Activated CD4-positive, alpha-beta T cell treated with anti-CD3 and anti-CD28 coated beads, Interleukin-2, amount 50 U/mL, for 1 hour (primary cell): ENCODE data around the gene NCOA3.

Experiments
- DNase-seq: peaks from one replicate; pipeline ENCODE4 v3.0.0-alpha.2; 2020

The NCOA3 gene

DNA sequence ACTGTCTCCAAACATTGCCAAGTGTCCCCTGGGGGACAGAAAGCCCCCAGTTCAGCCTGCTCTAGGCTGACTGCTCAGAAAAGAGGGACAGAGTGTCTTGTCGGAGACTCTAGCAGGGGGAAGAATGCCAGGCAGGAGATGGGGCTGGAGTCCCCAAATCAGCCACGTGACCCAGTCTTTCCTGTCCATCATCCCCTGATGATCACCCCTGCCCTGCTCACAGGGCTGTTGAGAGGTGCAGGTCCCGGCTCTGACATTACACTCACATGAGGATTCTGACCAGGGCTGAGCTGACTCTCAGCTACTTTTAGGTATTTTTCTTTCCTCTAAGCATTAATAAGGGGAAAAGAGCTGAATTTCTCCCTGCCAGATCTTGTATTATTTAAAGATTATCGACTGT, 167.8 kb downstream of the NCOA3 start:
- DNase-seq, result no peak

DNA sequence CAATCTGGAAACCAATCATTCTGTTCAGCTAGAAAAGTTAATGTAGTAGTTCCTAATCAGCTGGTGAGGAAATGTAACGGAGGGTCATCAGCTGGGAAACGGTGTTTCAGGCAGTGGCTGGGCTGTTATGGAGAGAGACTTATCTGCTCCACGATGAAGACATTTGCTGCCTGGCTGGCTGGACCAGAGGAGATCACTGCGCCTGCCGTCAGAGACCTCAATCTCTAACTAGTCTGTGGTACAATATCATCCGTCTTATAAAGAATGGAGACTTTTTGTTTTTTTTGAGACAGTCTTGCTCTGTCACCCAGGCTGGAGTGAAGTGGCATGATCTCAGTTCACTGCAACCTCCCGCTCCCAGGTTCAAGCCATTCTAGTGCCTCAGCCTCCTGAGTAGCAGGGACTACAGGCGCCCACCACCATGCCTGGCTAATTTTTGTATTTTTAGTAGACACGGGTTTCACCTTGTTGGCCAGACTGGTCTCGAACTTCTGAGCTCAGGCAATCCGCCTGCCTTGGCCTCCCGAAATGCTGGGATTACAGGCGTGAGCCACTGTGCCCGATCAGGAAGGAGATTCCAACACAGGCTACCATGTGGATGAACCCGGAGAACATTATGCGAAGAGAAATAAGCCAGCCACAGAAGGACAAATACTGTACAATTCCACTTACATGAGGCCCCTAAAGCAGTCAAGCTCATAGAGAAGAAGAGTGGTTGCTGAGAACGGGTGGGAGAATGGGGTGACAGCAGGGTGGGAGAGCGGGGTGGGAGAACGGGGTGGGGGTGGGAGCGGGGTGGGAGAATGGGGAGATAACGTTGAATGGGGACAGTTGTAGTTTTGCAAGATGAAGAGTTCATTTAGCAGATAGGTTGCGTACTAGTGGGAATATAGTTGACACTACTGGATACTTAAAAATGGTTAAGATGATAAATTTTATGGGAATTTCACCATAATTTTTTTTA, 168.5 kb downstream of the NCOA3 start:
- no peak for DNase-seq

DNA sequence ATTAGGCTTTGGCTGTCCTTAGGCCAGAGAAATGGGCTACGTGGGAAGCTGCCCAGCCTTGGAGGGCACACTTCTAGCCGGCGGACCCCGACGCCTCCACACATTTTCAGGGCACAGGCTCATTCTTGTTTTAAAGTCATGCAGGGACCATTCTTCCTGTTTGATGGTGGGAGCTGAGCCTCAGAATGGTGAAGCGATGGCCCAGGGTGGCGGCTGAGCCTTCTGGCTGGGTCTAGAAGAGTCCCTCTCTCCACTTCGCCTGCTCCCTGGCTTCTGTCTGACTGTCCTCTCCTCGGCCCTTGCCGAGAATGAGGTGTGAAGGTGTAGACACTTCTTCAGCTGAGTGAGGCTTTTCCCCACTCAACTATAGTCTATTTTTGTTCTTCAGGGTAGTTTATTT, 169.2 kb downstream of the NCOA3 start:
- DNase-seq, result no peak

DNA sequence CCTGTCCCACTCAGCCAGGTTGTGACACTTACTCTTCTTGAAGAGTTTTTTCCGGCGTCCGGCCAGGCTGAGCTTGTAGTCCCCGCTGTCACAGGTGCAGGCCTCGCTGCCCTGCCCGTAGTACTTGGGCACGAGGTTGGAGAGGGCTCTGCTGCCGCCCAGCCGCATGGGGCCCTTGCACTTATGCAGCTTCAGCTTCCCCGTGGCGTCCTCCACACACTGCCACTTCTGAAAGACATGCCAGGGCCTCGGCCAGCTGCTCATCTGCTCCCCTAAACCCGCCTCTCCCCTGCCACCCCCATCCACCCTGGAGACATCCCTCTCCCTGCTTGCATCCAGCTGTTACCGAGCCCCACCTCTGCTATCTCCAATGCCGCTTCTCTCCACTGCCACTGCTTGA, 170.5 kb downstream of the NCOA3 start:
- no peak for DNase-seq

DNA sequence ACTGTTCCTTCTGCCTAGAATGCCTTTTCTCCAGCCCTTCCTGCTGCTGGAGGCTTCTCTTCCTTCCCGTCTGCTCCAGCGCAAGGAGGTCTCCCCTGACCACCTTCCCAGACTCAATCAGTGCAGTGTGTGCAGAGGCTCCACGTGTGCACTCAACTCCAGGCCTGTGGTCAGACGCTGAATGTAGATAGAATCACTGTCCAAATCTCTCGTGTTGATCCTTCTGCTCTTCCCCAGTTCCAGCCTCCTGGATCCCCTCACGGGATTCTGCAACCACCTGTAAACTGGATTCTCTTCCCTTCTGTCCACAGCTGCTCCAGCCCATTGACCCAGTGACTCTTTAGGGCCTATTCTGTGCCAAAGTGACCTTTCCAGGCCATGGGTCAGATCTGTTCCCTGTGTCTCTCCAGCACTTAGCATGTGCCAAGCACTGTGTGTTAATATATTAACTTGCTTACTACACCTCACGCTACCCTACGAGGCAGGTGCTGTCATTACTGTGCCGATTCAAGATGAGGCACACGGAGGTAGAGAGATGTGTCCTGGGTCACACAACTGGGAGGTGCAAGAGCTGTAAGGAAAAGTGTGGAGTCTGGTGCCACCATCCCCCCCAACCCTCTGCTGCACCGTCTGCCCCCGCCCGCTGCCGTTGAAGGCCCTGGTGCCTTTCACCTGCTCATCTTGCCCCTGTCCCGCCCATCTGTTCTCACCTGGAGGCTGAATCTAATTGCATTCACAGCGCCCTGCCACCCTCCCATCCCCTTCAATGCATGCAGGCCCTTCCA, 171.4 kb downstream of the NCOA3 start:
- no peak for DNase-seq

DNA sequence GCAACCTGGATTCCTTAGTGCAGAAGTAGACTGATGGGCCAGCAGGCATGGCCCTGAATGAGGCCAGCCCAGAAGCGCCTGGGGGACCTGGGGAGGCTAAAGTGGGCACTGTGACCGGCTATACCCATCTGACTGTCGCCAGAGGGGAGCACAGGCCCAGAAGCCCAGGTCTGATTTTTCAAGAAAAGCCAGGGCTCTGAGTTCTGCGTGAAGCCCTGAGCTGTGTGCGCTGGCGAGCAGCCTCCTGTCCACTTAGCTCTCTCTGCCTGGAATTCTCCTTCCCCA, 171.9 kb downstream of the NCOA3 start:
- no peak for DNase-seq

DNA sequence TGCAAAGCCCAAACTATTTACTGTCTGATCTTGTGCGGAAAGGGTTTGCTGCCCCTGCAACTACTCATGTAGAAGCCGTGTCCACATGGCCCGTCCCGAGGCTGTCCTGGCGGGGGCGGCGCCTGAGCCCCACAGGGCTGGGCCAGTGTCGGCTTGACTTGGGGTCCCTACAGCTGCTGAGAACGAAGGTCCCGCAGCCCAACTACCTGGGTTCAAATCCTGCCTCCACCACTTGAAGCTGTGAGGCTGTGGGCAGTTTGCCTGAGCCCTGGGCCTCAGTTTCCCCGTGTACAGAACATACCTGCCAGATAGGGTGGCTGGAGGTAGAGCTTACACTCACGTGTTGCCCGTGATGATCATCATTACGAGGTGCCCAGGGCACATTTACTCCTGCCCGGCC, 172.5 kb downstream of the NCOA3 start:
- no peak for DNase-seq

DNA sequence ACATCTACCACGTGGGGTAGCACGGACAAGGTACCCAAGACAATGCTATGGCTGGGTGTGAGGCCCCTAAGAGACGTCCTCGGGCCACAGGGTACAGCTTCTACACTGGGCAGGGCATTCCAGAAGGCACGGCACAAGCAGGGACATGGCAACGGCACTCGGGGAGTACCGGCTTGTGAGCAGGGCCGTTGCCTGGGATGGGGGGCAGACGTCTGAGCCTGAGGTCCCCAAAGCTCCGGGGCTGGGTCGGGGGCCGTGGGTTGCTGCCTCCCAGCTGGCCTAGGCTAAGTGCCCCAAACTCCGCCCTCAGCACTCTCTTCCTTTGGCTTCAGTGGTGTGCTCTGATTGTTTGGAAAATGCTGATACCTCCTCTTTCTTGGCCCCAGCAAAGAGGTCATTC, 173.0 kb downstream of the NCOA3 start:
- DNase-seq, result no peak

DNA sequence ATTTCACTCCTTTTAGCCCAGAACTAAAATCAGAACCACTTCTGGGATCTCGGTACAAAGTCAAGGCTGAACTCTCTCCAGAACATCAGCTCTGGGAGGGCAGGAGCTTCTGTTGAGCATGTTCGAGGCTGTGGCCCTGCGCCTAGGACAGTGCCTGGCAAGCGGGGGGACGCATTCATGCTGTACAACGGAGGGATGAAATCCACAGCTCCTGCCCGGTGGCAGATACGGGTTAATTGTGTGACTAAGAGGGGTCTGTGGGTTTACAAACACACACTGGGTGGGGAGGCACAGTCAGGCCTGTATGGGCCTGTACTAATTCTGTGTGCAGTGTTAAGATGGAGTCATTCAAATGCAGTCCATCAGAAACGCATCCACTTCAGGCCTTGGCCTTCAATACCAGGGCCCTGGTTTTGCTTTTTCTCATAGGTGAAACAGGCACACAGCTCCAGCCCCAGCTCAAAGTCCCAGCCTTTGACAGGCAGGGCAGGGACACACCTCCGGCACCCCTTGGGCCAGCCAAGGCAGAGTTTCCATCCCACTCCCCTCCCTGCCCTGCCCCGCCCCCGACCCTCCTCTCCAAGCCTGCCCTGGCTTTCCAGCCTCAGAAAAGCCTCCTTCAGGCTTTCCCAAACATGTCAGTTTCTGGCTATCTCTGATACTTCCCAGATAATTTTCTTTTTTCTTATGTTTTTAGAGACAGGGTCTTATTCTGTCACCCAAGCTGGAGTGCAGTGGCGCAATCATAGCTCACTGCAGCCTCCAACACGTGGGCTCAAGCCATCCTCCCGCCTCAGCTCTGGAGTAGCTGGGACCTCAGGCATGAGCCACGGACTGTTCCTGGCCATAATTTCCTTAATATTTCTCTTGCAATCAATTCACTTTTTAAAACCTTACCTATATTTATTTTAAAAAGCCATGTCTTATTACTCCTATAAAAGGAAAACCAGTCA, 173.8 kb downstream of the NCOA3 start:
- DNase-seq, result no peak

DNA sequence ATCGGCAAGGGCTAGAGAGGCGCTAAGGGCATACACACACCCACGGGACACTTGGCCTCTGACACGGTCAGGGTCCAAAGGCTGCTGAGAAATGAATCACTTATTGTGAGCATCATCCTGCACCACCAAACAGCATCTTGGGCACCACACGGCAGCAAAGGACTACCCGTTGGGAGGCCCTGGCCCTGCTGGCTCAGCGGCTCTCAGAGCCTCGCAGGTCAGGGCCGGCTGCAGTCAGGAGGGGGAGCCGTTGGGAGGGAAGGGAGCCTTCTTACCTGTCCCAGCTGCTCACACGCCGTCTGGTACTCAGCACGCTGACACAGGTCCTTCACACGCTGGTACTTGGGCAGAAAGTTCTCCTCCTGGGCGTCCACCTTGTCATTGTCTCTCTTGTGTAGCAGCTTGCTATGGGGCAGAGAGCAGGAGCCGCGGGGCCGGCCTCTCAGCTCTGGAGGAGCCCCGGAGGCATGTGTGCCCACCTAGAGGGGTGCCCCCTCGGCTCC, 174.6 kb downstream of the NCOA3 start:
- no peak for DNase-seq

DNA sequence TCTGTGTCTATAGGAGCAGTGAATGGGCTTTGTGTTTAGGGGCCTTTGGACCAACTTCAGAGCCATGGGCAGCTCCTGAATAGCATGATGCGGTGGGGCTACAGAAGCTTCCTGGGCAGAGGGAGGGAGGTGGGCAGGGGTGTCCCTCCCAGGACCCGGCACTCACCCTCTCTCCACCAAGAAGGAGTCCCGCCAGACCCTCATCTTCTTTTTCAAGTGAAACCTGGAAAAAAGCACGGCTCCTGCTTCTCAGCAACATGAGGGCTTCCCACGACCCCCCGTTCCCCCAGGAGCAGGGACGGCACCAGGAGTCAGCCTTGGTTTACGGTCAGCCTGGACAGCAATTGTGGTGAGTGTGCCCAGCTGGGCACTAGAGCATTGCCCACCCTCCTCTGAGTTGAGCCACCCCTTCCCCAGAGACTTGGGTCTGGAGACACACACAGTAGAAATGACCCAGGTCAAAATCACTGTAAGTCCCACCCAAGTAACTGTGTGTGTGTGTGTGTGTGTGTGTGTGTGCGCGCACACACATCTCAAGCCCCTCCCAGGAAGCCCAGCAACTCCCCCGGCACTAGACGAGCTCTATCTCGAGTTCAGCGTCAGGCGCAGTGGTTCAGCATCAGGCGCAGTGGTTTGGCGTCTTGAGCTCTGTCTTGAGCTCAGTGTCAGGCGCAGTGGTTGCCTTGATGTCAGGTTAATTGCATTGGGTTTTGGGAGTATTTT, 175.4 kb downstream of the NCOA3 start:
- no peak for DNase-seq

DNA sequence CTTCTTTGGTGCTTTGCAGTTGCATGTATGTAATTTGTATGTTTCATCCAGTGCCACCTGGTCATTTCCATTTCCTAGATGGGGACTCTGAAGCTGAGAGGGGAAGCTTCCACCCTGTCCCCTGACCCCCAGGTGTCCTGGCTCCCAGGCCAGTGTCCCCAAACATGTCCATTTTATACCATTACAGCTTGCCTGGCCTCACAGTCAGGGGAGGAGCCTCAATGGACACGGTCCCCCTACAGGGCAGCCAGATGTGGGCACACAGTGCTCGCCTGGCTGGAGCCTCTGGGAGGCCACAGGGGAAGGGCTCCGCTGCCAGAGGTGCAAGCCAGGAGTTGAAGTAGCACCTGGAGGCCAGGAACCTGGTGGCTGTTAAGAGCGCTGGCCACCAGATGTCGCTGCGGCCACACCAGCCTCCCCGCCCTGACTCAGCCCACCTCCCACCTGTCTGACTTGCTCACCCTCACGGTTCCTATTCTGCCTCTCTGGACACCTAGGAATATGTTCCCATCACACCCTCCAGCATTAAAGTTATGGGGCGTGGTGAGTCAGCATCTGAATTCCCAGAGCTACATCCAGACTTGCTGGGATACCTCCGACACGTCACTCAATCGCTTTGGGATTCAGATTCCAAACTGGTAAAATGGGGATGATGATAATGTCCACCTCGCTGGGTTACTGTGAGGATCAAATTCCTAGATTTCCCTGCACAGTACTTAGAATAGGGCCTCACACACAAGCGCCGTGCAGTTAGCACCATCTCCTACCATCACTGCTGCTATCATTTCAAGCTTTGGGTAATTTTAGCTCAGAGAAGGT, 176.2 kb downstream of the NCOA3 start:
- DNase-seq, result peak; percentile 53

DNA sequence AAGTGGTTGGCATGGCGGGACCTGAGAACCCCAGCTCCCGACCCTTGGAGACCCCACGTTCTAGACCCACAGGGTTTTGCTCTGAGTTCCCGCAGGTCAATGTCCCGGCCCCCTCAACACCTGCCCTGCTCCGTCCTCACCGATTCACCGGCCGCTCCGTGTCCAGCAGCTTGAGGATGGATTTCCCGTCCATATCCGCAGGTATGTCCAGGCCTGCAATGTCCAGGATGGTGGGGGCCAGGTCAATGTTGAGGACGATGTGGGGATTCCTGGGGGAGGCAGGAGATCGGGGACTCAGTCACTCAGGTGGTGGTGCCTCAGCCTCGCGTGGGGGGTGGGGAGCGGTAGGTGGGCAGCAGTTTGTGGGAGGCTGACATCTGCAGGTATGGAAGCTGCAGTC, 176.8 kb downstream of the NCOA3 start:
- no peak for DNase-seq

DNA sequence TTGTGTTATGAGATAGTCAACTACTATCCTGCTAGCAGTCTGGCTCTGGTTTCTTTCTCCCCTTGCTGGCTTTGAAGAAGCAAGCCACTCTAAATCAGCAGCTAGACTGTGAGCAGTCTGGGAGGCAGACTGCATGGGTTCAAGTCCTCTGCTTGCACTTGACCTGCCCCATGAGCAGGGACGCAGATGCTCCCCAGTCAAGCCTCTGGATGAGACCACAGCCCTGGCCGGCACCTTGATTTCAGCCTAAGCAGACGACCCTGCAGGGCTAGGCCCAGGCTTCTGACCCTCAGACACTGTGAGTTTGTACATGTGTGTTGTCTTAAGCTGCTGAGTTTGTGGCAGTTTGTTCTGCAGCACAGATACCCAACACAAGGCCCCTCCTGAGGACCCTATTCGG, 177.8 kb downstream of the NCOA3 start:
- DNase-seq, result no peak

DNA sequence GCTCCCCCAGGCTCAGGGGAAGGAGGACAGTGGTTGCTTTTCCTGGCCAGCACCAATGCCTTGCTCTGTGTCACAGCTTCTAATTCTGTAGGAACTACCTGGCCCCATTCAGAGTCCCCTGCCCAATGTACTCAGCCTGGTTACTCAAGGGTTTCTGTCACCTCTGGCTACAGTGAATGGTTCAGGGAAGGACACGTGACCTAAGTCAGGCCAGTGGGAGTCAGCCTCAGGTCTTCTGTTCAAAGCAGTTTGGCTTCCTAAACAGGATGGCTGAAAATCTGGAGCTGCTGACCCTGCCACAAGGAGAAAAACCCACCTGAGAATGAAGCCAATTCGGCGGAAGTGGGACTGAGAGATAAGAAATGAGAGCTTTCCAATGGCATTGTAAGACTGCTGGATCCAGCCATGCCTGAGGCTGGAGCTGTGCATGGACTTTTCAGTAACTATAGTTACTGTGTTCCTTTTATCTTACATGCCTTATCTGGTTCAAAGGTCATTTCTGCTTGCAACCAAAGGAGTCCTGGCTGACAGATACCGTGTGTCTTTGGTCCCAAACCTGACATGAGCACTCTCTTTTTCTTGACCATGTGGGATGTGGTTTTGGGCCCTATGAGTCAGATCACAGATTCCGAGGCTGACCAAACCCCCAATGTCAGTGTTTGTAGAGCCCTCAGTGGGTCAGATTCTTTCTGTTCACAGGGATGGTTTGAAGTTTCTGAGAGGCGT, 179.3 kb downstream of the NCOA3 start:
- no peak for DNase-seq

DNA sequence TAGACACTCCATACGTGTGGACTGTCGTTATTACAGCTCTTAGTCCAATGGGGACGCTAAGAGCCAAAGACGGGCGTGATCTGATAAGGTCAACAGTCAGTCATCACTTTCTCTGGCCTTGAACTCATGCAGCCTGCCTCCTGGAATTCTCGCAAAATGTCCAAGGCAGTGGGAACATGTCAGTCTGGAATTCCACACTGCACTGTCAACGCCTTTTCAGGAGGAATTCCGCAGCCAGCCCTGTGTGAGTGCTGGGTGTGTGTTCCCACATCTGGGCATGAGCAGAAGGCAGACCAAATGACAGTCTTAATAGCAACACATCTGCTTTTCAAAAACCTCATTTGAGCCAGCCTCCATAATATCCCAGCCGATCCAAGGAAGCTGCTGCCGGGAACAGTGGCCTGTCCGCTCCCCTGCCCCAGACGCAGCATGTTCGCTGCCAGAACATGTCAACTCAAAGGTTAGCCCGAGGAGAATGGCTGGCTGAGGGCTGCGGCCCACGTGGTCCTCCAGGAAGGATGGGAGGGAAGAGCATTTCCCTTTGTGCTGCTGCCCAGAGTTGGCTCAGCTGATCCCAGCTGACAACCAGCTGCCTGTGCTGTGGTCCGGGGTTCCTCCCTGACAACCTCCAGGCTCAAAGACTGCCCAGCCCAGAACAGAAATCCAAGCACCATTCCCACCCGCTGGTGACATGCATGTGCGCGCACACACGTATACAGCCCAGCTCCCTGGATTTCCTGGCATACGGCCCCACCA, 180.5 kb downstream of the NCOA3 start:
- DNase-seq, result no peak

DNA sequence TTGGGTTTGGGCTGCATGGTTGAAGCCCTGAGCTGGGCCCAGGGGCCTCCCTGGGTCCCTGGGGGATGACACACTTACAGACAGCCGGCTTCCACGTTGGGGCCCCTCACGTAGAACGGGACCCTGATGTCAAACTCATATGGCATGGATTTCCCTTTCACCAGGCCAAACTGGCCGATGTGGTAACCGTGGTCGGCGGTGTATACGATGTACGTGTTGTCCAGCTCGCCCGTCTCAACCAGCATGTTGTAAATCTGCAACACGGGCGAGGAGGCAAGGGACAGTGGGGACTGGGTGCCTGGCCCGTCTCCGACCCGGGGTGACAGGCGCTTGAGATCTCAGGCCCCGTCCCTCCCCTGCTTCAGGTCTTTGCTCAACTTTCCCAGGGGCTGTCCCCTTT, 181.2 kb downstream of the NCOA3 start:
- no peak for DNase-seq

DNA sequence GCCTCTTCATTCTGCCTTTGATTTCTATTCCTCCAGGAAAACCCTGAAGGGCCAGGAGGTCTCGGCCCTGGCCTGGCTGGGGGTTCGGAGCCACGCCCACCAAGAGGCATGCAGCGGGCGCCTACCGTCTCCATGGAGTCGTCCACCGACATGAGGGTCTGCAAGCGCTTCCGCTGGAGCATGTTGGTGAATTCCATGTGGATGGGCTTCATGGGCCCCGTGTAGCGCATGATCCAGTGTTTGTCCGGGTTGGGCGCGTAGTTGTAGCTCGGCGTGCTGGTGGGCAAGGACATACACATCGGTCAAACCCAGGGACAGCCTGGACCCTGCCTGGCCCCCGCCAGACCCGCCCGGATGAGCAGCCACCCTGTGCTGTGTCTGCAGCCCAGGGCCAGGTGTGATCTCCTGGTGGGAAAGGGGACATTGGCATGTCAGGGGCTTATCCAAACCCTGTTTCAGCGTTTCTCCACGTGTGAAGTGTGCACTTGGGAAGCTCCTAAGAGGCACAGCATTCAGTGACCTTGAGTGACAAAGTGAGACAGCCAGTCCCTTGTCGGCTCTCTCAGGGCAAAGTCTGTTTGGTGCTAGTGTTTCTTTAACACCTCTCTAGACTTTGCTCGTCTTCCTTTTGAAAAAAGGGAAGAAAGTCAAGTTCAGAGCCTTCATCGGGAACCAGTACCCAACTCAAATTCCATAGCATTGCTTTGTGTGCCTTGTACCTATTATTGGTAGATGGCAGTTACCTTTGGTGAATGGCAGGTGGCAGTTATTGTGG, 182.8 kb downstream of the NCOA3 start:
- no peak for DNase-seq

DNA sequence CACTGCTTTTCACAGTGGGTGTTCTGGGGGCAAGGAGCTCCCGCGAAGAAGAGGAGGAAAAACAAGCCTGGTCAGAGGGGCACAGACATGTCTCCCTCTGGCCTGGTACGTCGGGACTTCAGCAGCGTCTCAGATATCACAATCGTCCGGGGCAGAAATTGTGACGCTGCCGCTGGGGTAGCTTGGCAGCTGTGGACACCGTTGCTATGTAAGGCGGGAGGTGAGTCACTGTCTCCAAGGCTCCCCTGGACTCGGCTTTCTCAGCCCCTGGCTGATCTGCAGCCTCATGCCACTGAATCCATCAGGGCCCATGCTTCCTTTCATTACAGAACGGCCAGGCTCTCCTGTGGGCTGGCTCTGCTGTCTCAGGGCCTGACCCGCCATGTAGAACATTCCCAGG, 184.9 kb downstream of the NCOA3 start:
- DNase-seq, result no peak
